ENCODE measurements around the gene MLN.
A peak's percentile ranks its signal among the peaks of the same experiment; 100 is the strongest.

Gene MLN

GRCh38 chr6:33788694-33789549 lies 14.9 kb downstream of the MLN start, which contains the start of gene LEMD2:
Gene LEMD2, minus strand, starts transcription at chr6:33789130. Its CDS starts 14 bp downstream, at chr6:33789116.
- peak; percentile 88 for DNase-seq (ENCODE audit: low read depth, low spot score)

- no peak for DNase-seq (ENCODE audit: low read depth, low spot score)
These were observed 15.7 kb downstream of the MLN start for GRCh38 chr6:33787954-33788693.

DNA sequence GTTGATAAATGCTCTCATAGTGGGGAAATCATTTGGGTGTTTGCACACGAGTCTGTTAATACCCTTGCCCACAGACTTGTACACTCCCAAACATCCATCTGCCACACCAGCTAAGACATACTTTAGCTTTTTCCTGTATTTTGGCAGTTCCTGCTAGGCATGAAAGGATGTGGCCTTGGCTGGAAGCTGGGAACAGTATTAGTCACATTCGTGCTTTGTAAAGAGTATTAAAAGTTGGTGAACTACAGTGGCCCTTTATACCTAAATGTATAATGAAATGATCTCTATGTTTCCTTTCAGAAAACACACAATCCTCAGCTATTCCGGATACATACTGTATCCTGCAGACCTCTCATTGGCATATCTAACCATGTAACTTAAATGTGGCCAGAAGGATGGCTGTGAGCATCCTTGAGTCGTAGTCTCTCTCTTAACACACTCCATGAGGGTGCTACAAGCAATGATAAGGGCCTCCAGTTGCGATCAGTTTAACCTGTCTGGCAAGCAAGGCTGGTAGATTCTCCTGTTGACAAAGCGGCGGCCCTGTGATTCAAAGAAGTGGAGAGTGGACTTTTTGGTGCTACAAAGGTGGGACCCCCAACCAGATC lies 16.4 kb downstream of the MLN start:
- no peak for DNase-seq (ENCODE audit: low read depth, low spot score)

DNA sequence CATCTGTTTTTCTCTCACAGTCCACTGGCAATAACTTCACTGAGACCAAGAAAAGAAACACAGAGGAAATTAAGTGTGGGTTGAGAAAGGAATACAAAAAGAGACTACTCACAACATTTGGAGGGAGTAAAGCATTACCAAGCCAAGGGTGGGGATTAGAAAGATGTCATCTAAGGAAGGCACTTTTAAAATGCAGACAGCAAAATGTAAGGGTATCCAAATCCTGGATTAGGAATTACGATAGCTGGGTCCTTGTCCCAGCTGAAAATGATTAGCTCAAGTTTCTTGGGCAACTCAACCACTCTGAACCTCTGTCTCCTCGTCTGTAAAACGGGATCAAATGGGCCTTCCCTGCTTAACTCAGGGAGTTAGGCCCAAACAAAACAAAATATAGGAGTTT lies 17.1 kb downstream of the MLN start:
- no peak for DNase-seq (ENCODE audit: low read depth, low spot score)

DNA sequence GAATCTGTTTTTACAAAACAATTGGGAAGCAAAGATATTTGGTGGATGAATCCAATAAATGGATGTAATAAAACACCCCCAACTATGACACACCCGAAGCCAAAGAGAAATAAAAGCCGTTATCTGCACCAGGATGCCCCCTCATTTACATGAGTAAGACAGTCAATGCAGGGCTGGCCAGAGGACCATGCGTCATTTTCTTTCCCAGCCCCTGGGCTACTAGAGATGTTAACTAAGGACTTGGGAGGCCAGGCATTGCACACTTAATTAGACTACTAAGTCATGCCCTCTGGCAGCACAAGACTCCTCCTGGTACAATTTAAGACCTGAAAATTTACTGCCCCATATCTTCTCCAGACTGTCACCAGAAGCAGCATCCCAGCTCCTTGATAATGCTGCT lies 18.0 kb downstream of the MLN start:
- DNase-seq (ENCODE audit: low read depth, low spot score): no peak

DNA sequence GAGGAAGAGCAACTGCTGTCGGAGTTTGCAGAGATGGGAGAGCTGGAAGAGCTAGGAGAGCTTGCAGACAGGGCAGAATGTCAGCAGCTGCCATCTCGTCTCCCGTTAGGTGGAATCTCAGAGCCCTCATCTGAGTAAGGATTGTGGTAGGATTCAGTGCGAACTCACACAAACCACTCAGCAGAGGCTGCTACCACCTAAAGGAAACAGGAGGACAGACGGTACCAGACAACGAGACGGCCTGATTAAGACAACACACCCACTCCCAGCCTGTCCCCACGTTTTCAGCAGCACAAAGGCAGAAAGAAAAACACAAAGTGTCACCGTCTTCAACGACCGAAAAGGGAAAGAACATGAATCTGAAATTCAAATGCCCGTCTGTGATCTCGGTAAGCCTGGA lies 19.0 kb downstream of the MLN start:
- no peak for DNase-seq (ENCODE audit: low read depth, low spot score)

GRCh38 chr6:33783781-33784520 lies 19.9 kb downstream of the MLN start:
- no peak for DNase-seq (ENCODE audit: low read depth, low spot score)

- no peak for DNase-seq (ENCODE audit: low read depth, low spot score)
These were observed 21.2 kb downstream of the MLN start for GRCh38 chr6:33782561-33782960.

GRCh38 chr6:33781131-33781975 lies 22.4 kb downstream of the MLN start:
- no peak for DNase-seq (ENCODE audit: low read depth, low spot score)

DNA sequence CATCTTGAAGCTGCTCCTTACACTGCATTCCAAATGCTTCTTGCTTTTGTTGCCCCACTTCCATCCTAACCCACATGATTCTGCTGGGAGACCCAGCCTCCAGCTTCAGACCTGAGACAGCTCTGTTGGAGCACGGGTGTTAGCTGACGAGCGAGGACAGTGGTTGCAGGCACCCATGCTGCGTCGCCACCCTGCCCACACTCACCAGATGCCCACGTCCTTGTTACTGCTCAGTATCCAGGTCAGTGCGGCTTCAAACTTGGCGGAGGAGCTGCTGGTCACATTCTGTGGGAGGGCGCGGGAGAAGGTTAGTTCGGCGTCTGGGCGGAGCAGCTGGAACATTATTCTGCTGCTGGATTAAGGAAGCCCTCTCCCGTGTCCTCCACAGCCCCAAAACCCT lies 23.9 kb downstream of the MLN start:
- DNase-seq (ENCODE audit: low read depth, low spot score): no peak

DNA sequence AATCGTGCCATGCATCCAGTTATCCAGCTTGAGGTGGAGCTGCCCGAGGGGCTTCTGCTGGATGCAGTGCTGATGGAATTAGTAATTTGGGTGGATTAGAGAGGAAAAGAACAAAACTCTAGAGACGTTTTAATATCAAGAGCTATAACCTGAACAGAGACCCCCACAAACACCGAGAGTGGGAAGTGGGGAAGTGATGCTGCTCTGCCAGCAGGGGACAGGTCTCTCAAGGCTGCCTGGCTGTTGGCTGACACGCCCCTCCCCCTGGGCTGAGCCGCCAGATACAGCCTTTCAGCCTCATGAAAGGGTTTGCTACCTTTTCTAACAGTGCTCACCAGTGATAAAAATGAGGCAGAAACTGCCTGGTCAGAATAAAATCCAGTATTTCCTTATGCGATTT lies 24.5 kb downstream of the MLN start:
- no peak for DNase-seq (ENCODE audit: low read depth, low spot score)

GRCh38 chr6:33778444-33779121 lies 25.2 kb downstream of the MLN start:
- no peak for DNase-seq (ENCODE audit: low read depth, low spot score)

DNA sequence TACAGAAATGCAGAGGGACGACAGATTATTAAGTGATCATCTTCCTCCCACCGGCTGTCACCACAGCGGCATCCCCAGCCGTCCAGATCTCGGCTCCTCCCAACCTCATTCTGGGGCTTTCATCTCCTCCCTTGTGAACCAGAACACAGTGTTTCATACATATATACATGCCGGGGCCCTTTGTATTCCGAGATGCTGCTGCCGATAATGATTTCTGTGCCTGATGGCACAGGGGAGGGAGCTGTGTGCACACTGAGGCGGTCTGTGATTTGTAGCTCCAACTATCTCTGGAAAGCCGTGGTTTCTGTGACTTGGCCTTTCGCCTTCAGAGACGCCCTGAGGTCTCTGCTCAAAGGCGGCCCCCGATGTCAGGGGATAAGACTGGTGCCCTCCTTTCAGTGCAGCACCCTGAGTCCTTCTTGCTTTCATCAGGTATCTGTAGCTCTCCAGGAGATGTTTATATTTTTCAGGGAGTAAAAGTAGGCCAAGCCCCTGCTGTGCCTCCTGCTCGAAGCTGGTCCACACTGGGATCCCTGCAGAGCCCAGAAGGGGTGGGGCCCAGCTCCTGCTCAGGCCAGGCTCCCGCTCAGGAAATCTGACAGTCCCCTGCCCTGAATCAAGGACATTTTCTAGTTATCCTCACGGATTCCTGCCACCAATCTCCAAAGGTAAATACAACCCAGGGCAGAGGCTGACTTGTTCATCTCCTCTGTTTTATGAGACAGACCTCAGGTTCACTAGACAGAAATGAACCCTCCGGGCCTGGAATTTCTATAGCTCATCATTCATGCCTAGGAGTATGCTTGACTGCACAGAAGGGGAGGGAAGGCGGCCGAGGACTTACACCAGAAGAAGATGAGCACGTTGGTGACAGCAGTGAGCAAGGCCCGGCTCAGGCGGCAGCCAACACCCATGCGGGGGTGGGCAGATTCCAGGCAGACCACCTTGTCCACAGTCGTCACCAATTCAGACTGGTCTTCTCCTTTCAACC lies 26.1 kb downstream of the MLN start:
- DNase-seq (ENCODE audit: low read depth, low spot score): no peak

DNA sequence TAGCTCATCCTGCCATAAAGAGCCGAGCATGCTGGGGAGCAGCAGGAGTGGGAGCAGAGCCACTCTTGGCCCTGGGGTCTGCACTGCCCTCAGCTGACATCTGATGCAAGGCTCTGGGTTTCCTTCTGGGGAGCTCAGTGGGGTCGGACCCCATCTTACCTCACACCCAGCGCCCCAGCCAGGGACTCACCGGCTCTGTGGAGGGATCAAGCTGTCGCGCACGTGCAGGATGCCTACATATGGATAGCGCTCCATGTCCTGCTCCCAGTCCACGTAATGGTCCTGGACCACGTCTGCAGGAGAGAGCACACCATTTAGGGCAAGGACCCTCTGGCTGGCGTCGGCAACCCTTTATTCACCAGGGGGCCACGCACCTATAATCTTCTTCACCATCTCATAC lies 27.0 kb downstream of the MLN start:
- no peak for DNase-seq (ENCODE audit: low read depth, low spot score)

DNA sequence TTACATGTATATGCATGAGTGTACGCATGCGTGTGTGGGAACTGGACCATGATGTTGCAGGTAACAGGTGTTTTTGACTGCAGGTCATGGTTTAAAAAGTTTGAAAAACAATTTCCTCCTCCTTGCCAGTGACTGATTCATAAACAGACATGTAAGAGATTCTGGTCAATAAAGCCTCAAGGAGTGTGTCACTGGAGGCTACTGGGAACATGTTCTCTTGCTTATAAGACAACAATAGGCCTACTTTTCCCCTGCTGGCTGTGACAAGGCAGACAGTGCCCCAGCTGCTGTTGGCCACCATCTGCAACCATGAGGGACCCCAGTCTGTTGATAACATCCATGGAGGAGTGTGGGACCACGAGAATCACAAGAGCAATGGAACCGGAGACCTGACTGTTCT lies 27.6 kb downstream of the MLN start:
- no peak for DNase-seq (ENCODE audit: low read depth, low spot score)

- no peak for DNase-seq (ENCODE audit: low read depth, low spot score)
These were observed 29.0 kb downstream of the MLN start for GRCh38 chr6:33774774-33775173.

DNA sequence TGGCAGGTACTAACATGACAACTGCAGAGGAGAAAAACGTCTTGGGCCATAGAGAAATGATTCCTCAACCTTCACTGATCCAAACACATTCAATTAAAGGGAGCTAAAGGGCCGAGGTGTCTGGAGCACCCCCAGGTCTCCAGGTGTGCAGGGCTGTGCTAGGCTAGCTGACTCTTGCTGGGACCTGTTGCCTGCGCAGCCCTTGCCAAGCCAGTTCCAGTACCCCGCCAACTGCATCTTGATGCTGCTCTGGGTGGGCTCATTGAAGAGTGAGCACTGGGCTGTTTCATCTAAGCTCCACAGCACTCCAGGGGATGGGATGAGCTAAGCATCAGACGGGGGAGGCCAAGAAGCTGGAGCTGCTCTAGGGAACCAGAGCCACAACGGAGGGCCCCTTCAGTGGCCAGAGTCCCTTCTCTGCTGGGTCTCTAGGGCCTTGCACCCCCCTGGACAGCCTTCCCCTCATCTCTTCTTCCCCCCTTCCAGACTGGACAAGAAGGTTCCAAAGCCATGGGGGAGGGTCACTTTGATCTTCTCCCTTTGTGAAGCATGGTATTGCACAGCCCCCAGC lies 30.8 kb downstream of the MLN start:
- no peak for DNase-seq (ENCODE audit: low read depth, low spot score)

DNA sequence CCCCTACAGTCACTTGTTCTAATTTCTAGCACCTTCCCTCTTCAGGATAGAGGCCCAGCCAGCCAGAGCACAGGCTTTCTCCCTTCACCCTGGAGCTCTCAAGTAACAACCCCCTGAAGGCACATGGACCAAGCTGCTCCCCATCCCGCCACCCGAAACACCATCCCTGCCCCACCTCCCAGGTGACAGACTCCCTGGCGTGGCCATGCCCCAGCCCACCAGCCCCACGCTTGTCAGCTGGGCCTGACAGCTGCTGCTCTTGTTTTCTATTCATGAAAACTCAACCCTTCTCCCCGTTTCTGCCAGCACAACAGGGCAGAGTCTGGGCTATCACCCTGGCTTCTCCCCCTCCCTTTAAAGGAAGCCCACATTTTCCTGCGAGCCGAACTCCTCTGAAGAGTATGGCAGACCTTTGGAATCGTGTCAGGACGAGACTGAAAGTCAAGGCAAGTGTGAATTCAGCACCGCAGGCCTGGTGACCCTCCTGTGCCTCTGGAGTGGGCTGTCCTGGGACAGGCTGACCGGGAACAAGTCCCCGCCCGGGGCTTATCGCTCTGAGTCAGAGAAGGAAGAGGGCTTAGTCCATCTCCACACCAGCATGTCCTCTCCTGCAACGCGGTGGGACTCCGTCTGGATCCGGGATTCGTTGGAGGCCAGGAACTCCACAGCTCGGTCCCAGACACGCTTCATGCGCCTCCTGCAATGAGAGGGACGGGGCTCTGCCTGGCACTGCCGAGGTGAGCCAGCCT lies 31.5 kb downstream of the MLN start:
- DNase-seq (ENCODE audit: low read depth, low spot score): no peak

All from smooth muscle cell of the brain vasculature (primary cell).